NOMO-1 (cell line): ENCODE measurements around the gene PTPN5.
"Not testable (repeated sequence)": the region's sequence is repeated elsewhere in the genome, so short reads cannot be mapped to it uniquely, and the experiment has no call there.

ENCODE experiments used
- DNase-seq, 2 experiments: peaks; one replicate each; lab custom pipeline; 2025; ENCODE audit not compliant: unreplicated experiment in 2 of 2; lab: John Stamatoyannopoulos, UW

The PTPN5 gene

DNA sequence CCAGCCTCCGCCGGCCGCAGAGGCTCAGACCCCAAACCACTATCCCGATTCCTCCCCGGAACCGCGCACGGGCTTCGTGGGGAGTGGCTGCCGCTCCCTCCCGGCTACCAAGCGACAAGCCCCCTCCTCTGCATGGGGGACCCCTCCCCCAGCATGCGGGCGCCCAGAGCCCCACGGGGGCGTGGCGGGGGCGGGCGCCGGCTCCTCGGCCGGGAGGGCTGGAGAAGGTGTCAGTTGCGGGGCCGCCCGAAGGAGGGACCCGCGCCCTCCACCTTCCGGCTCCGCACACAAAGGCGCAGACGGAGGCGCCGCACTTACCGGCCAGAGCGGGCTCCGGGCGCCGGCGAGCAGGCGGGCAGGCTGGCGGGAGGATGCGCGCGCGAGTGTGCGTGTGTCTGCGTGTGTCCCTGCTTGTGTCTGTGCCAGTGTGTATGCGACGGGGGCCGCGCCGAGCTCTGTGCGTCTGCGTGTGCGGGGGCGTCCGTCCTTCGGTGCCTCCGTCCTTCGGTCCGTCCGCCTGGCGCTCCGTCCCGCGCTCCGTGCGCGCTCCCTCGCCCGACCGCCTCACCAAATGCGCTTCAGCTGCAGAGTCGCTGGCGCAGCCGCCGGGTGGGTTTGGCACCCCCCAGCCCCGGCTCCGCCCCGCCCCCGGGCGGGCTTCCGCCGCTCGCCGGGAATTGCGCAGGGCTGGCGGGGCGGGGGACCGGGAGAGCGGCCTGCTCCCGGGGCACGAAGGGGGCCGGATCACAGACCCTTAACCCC is at the start of gene PTPN5:
Gene PTPN5 (minus strand): TSS at position 592 of the 762 bp plus-strand sequence. CDS start 19,840 bp downstream, outside the sequence.
- no peak for DNase-seq

DNA sequence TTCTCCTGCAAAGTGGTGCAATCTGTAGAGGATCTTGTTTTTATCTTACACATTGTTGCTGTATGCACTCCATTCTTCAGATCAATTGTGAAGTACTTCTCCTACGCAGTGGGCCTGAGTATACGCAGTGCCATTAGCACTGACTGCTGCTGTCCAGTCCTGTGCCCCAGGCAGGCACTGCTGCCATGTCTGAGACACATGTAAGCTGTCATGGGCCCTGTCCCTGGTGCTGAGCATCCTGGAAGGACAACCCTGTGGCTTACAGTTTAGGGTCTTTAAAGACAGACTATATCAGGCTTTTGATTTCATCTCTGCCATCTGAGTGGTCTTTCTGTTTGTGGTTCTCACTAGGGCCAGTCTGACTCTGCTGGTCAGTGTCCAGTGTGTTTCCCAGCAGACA is 44.8 kb upstream of the PTPN5 start:
- DNase-seq = no peak

DNA sequence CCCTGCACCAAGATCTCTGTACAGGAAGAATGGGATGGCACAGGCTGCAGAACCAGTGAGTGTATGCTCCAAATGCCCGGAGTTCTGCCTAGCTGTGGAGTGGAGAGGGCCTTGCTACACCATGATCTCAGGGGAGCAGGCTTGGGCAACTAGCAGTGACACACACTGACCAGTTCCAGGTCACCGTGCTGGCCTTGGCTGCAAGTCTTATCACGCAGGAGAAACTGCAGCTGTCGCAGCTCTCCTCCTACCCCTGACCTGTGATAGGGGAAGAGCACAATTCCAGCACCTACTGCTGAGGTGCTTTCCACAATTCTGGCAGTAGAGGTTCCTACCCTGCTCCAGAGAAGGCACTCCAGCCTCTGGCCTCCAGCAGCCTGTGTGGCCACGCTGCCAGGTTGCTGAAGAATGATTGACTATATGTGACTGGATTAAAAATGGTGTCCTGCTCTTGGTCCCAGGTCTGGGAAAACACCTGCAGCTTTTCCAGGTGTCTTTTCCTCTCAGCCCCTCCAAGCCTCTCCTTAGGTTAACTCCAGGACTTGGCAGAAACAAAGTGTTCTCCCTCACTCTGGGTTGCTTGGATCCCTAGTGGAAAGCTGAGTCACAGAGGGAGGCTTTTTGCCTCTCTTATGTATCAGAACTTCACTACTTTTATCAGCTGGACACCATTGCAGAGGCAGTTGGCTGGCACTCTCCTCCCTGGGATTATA is 43.3 kb upstream of the PTPN5 start:
- no peak for DNase-seq

DNA sequence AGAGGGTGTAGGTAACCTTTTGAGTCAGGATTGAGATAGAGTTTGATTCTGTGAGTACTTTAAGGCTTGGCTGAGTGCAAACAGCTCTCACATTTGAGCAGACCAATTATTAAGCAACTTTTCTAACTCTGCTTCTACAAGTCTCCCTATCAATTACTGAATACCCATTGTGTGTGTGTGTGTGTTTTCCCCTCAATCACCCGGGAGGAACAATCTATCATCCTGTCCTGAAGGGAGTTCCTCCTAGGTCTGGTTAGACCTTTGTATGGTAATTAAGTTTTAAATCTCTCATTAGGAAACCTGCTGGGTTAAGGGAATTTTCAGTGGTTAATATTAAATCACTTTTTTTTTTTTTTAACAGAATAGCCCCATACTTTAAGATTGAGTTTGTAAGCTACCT is 28.6 kb upstream of the PTPN5 start:
- DNase-seq = not testable (repeated sequence)

DNA sequence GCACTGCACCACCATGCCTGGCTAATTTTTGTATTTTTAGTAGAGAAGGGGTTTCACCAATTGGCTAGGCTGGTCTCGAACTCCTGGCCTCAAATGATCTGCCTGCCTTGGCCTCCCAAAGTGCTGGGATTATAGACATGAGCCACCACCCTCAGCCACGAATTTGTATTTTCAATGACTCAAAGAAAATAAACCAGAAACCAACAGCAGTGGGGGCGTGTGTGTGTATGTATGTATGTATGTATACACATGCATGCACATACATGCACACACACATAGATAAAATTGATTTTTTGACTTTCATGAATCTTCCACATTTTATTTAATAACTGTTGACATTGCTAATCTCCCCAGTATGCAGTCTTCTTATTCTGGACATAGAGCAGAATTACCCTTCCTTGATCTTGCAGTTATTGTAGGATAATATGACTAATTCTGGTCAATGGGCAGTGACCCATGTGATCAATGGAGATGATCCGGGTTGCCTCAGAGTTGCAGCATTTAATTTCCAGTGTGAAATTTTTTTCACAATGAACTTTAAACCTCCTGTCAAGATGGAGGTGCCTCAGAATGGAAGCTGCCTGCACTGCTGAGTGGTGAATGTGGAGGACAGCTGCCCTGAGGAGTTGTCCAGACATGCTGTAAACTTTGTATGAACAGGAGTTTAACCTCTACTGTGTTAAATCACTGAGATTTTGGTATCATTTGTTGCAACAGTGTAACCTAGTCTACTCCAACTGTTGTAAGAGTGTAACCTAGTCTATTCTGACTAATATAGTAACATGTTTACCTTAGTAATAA is 12.8 kb upstream of the PTPN5 start:
- no peak for DNase-seq

DNA sequence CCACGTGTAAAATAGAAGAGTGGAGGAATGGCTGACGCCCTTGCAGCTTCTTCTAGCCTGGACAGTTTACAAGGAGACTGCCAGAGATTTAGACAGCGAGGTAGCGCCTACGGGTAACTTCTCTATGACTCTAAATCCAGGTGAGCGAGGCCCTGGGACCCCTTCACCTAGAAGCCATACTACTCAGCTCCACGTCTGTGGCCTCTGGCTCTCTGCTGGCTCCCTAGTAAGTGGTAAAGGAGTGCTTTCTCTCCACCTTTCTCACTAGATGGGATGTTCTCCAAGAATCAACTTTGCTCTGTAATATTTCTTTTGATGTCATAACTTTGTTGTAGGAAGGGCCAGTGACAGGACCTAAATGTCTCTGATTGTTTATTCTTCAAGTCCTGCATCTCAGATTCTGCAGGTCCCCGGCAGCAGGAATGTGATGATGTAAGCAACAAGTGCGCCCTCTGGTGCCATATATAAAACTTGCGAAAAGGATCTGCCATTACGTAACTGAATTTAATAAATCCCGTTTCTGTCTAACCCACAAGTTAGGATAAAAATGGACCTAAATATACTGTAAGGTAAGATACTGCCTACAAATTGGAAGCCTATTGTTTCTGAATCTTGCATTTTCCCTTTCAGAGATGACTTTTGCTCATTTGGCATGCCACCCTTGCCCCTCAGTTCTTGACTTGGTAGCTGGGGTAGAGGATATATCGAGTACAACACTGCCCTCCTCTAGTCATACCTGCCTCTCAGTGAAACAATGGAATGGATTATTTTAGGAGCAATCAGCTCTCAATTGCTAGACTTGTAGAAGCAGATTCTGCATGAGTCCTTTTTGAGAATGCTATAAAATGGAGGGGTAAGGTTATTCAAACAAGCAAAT is 11.0 kb upstream of the PTPN5 start:
- DNase-seq = peak in 1 of 2 experiments; percentile 33

DNA sequence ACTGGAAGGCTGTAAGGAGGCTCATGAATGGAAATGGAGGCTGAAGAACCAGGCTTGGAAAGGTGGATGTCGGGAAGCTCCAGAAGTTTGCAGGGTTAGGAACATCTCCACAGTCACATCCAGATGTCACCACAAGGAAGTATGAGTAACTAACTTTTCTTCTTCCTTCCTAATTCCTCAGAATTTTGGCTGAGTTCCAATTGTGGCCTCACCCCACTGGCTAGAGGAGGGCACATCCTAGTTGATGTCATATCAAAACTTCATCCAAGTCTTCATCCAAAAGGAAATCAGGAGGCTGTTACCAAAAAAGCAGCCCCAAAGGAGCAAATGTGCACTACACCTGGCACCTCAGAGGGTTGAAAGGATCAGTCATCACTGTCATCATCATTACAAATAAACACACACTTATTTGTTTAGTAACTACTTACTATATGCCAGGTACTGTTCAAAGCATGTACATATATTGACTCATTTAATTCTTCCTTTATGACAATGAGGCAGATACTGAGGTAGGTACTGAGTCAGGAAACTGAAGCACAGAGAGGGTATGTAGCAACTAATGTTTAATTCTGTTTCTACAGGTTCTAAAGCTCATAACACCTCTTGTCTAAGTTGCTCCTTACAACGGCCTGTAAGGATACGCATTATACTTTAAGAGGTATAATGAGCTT is 7.3 kb upstream of the PTPN5 start:
- DNase-seq = no peak

DNA sequence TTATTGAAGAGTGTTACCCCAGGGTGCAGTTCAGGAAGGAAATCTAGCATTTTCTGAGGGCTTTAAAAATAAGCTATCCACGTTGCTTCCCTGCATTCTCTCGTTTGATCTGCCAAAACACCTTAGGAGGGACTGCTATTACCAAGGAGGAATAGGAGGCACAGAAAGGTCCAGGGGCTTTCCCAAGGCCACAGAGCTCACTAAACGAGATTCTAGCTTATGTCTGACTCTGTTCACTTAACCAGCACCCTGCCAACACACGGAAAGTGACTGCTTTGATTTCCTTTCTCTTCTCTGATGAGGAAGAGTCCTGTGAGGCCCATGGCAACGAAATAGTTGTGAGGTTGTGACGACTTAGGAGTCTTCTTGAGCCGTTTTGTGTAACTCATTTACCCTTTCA is 3.4 kb upstream of the PTPN5 start:
- no peak for DNase-seq

DNA sequence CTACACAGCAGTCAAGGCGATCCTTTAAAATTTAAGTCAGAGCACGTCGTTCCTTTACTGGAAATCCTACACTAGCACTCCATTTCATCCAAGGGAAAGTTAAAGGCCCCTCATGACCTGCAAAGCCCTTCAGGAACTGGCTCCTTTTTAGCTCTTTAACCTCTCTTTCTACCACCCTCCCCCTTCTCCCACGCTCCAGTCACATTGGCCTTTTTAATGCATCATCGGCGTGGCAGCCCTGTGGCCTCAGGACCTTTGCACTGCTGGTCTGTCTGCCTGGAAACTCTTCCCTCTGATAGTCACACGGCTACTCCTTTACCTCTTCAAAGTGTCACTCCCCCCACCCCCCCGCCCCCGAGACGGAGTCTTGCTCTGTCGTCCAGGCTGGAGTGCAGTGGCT is 1.2 kb upstream of the PTPN5 start:
- DNase-seq = no peak

DNA sequence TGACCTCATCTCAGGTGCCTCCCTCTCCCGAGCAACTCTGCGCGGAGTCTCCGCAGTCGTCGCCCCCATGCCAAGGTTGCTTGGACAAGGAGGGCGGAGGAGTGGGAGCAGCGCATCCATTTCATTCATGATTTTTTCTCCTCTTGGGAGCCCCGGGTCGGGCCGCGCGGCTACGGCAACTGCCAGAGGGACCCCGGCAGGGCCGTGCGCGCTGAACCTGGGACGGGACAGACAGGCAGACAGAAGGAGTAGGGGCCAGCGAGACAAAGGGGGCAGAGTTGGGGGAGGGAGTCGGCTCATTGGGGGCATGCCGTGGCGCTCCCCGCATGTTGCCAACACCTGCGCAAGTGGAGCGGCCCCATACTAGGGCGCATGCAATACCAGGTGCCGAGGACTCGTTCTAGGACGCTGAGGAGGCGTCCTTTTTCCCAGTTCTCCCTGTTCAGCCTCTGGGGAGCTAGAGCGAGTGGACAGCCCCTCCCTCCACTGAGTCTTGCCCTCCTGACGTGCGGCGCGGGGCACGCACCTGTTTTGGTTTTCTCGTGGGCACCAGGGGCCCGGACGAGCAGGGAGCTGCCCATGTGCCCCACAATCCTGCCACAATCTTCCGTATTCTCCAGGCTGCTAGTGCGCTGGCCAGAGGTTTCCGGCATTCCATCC is 501 bp upstream of the PTPN5 start:
- DNase-seq = no peak

DNA sequence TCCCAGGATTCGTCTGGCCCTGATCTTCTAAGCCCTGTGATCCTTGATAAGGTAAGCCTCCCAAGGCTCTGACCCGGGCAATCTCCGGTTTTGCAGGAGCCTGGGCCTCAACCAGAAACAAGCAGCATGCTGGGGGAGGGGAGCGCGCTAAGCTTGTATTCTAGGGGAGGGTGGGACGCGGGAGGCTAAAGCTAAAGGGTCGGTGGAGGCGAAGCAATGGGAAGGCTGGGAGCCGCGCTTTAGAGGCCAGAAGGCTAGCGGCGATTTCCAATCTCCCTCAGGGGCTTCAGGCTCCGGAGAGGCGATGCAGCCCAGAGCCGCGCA is 753 bp downstream of the PTPN5 start:
- DNase-seq = no peak

DNA sequence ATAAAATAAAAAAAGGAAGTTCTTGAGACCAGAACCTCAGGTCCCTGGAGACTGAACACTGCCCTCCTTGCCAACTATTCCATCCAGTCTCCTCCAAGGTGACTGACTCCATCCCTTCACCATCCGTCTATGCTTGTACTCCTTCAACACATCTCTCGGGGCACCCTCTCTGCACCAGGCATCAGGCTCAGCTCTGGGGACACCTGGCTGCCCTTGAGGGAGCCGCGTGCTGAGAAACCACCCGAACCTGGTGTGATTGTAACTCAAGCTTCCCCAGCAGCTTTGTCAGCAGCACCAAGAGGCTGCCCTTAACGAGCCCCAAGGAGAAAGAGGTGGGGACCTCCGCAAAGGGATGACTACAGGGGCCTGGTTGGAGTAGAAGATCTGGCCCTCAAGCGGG is 1.7 kb downstream of the PTPN5 start:
- DNase-seq = no peak

DNA sequence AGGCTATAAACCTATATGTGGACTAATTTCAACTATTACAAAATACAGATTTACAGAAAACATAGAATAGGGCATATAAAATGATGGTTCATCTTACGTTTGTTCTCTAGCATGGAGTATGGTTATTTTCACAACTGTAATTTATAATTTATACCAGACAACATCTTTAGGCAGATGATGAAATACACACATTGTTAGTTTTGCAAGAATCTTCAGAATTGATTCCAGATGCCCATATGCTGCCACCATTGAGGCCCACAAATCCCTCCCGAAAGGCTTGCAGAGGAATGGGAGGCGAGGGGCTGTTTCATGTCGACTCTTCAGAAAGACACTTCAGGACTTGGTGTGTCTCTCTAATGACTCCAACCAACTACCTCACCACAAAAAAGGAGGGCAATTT is 6.2 kb downstream of the PTPN5 start:
- DNase-seq = no peak

DNA sequence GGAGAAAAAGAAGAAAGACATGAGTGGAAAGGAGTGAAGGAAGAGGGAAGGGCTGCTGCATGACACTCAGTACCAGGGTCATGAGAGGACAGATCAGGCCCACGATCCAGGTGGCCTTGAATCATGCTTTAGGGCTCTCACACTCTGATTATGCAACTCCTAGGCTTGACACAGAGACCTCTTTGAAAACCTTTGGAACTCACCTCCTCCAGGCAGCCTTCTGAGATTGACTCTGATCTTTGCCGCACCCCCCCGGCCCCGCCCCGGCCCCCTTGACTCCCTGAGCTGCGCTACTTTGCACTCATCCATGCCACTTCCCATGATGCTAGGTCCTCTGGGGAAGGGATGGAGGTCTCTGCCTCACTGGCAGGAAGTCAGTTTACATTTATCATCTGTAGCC is 10.7 kb downstream of the PTPN5 start:
- no peak for DNase-seq

DNA sequence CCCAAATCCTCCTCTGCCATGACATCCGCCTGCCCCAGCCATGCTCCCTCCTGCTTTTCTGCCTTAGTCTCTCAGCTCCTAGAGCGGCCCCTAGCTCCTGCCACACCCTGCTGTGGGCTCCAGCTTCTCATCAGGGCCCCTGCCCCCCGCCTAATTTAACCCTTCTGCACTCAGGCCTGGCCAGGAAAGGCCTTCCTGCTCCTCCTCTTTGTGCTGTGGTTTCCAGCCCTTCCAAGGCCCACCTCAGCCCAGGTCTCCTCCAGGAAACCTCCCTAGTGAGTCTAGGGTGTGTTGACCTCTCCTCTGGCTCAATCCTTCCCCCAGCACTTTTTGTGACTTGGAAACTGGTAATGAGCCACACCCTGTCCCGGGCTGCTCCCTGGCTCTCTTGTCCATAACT is 11.3 kb downstream of the PTPN5 start:
- no peak for DNase-seq

DNA sequence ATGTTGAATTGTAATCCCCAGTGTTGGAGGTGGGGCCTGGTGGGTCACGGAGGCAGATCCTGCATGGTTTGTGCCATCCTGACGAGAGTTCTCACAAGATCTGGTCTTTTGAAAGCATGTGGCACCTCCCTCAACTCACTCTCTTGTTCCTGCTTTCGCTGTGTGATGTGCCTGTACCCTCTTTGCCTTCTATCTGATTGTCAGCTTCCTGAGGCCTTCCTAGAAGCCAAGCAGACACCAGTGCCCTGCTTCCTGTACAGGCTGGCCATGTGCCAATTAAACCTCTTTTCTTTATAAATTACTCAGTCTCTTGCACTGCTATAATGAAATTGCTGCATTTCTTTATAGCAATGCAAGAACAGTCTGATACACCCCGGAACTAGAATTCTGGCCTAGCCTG is 13.1 kb downstream of the PTPN5 start:
- no peak for DNase-seq

DNA sequence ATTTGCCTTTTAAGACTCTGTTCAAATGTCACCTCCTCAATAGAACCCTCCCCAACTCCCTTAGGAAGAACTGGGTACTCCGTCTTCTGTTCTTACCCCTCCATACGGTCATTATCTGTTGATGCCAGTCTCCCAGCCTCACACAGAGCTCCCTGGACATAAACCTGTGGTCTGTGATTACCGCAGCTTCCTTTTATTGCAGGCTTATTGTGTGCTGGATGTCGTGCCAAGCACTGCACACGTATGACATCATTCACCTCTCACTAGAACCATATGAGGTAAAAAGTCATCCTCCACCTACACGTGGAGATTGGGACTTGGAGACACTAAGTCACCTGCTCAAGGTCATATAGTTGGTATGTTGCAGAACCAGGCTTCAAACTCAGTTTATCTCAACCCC is 15.3 kb downstream of the PTPN5 start:
- peak in 1 of 2 experiments; percentile 33 for DNase-seq

DNA sequence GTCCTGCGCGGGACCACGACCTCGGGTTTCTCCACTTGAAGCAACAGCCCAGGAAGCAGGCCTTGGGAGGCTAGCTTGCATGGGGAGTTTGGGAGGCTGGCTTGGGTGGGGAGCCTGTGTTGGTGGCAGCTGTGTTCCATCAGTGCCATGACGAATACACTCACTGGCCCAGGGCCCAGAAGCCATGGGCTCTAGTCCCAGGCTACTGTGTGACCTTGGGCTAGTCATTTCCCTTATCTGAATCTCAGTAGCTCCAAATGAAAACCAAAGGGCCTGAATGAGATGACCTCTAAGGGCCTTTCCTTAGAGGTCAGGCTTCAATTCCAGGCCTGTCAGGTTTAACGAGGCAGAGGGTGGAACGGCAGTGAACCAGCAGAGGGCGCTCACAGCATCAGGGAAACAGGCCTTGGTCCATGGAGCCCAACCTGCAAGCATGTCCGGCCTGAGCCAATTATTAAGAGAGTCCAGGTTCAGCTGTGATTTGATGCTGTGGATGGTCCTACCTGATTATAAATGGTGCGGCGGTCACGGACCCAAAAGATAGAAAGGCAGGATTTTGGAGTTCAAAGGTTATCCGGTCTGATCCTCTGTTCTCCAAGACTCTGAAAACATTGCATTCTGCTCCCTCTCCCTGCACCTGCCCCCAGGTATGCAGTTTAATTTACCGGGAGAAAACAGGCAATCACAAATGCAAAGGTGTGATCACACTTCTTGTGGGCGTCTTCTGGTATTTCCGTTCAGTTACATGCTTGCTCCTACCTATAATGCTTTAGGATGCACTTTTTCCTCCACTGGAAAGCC is 15.9 kb downstream of the PTPN5 start:
- peak in 1 of 2 experiments; percentile 41 for DNase-seq

DNA sequence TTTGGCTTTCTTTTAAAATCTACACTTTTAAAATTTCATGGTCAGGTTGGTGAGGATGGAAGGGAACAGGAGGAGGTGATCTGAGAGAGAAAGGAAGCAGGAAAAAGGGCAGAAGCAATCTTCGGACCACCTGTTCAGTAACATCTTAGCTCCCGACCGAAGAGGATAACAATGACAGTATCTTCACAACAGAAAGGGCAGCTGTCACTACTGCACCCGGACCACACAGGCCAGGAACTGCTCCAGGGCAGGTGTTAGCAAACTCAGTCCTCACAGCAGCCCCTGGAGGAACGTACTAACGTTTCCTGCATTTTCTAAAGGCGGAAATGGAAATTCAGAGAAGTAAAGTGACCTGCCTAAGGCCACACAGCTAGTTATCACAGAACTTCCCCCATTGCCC is 16.8 kb downstream of the PTPN5 start:
- no peak for DNase-seq
